Measurements from ENCODE around the gene RAB44. TPM values are rescaled to one million over a fixed set of nuclear protein-coding genes. Genes with fewer than 3 reads are reported as not detected.

RAB44 gene
- total and polyA plus RNA-seq, 9 of the 15 experiments (the other 6 are each of a cell fraction or from before 2014, with no cell fraction given): not detected

- DNase-seq (ENCODE audit: extremely low read depth in 1 of 4, low spot score in 3 of 4): no peak
Measured at GRCh38 chr6:36692861-36693702, 4.5 kb upstream of the RAB44 start.

More at GRCh38 chr6:36692861-36693702, 4.5 kb upstream of the RAB44 start:
- H4K20me1 ChIP-seq (replicated peaks; ENCODE audit: control insufficient read depth, insufficient read depth, low read length): 0 out of 2 replicates have a peak, but pooled peaks cover 5% of the 10 kb centered on the region
- WGBS (ENCODE audit: insufficient coverage, low coverage, missing lambda C conversion rate): 24% methylated on average over 27 of the region's 27 CpGs
- H3K4me3 ChIP-seq: no peak overlapping the region
- ChIA-PET POLR2A (interaction anchor here (1.0 to 1.4 kb wide), 3 partner anchors 32 to 97 kb away, joined by 3 to 4 read pairs (median 3); no protein-coding TSS in a partner anchor), CTCF (ENCODE audit: low intra/inter-chr PET ratio) (no interaction called here)
- H3K27ac ChIP-seq (ENCODE audit: extremely low read depth, low read depth, low read length): no peak overlapping the region
- H3K36me3 ChIP-seq (ENCODE audit: control insufficient read depth, insufficient read depth, low read length): no peaks in the 10 kb centered on the region
- H3K9me3 ChIP-seq (replicated peaks; ENCODE audit: control insufficient read depth, insufficient read depth, low read depth, low read length): no peaks in the 10 kb centered on the region
- H3K4me1 ChIP-seq (replicated peaks in 1 of 2; ENCODE audit: control insufficient read depth in 2 of 2, insufficient read depth in 2 of 2, low read length in 2 of 2): no peaks in the 10 kb centered on the region; a peak in 1 of 5 replicates
- H3K27me3 ChIP-seq (ENCODE audit: control insufficient read depth in 2 of 2, insufficient read depth in 2 of 2, low read length in 2 of 2): peaks cover 21 to 32% of the 10 kb centered on the region in 2 experiments
- intact Hi-C loops (cut with micrococcal nuclease) (no loop called here), in situ Hi-C loops (cut with MboI) (no loop called here)
- H2AFZ ChIP-seq (ENCODE audit: low read depth, low read length): no peak overlapping the region
- no peak for TF ChIP-seq FOXJ2 (tag; IDR thresholded peaks at IDR 0.05)
- TF ChIP-seq MYC (IDR thresholded peaks at IDR 0.05; ENCODE audit: low read depth, low read length): no peak
- TF ChIP-seq MYC (CRISPR knock-in tag; IDR thresholded peaks at IDR 0.05; ENCODE audit: borderline replicate concordance, low read depth): no peak
- TF ChIP-seq PREB (CRISPR knock-in tag; IDR thresholded peaks at IDR 0.05): no peak
- no peak for TF ChIP-seq MTA3 (IDR thresholded peaks at IDR 0.05; ENCODE audit: borderline replicate concordance)
- no peak for TF ChIP-seq SNIP1 (IDR thresholded peaks at IDR 0.05; ENCODE audit: low read depth)
- no peak for TF ChIP-seq TAL1 (IDR thresholded peaks at IDR 0.05)
- no TSS peak for BruUV-seq (replicated peaks)
- FAIRE-seq (no peak), ATAC-seq (no peak)
- H3K79me2 ChIP-seq (ENCODE audit: control insufficient read depth, insufficient read depth, low read length): no peaks in the 10 kb centered on the region
- H3K9me1 ChIP-seq (ENCODE audit: control insufficient read depth, insufficient read depth, low read length): no peaks in the 10 kb centered on the region
- peak overlapping the region in 1 of 2 experiments; percentile 67; a peak in 2 of 4 replicates for H3K9ac ChIP-seq (ENCODE audit: insufficient read depth in 1 of 2, low read depth in 2 of 2, low read length in 2 of 2)
- no peak overlapping the region for H3K4me2 ChIP-seq (ENCODE audit: insufficient read depth, low read length)

Measured in K562 (cell line).